ENCODE measurements around the gene KRTAP5-6. TPM values are rescaled to one million over a fixed set of nuclear protein-coding genes. Genes with fewer than 3 reads are reported as not detected.

Gene KRTAP5-6
- total RNA-seq, 1 experiment from 2014 or later = not detected

DNA sequence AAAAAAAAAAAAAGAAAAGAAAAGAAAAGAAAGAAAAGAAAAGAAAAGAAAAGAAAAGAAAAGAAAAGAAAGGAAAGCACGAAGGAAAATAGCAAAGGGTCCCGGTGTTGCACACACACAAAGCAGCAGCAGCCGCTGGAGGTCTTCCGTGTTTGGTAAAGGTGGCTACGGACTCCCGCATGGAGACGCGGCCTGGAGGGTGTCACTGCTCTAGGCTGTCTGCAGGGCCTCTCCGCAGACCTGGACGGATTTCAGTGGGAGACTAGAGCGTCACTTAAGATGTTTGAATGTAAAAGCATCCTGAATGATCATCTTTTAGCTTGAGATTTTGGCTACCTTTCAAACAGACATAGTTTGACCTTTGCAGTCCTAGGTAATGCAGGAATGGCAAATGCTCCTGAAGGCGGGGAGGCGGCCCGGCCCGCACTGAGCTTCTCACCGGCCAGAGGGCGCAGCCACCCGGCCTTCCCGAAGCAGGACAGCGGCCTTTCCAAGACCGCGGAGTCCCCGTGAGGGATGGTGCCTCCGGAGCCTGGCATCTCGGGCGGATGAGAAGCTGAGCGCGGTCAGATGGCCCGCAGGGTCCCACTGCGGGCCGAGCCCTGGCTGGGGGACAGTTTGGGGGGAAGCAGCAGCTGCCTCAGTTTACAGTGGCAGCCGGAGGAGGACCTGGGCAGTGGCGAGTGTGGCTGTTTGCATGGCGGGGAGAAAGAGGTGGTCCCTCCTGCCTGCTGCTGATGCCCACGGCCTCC, 48.9 kb upstream of the KRTAP5-6 start (continued):
- TF ChIP-seq, protein P1, sequence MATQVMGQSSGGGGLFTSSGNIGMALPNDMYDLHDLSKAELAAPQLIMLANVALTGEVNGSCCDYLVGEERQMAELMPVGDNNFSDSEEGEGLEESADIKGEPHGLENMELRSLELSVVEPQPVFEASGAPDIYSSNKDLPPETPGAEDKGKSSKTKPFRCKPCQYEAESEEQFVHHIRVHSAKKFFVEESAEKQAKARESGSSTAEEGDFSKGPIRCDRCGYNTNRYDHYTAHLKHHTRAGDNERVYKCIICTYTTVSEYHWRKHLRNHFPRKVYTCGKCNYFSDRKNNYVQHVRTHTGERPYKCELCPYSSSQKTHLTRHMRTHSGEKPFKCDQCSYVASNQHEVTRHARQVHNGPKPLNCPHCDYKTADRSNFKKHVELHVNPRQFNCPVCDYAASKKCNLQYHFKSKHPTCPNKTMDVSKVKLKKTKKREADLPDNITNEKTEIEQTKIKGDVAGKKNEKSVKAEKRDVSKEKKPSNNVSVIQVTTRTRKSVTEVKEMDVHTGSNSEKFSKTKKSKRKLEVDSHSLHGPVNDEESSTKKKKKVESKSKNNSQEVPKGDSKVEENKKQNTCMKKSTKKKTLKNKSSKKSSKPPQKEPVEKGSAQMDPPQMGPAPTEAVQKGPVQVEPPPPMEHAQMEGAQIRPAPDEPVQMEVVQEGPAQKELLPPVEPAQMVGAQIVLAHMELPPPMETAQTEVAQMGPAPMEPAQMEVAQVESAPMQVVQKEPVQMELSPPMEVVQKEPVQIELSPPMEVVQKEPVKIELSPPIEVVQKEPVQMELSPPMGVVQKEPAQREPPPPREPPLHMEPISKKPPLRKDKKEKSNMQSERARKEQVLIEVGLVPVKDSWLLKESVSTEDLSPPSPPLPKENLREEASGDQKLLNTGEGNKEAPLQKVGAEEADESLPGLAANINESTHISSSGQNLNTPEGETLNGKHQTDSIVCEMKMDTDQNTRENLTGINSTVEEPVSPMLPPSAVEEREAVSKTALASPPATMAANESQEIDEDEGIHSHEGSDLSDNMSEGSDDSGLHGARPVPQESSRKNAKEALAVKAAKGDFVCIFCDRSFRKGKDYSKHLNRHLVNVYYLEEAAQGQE (IDR thresholded peaks at IDR 0.05; ENCODE audit: low read depth) = no peak
- TF ChIP-seq POLR2A (IDR thresholded peaks at IDR 0.05; ENCODE audit: borderline replicate concordance, extremely low read depth, insufficient read depth, insufficient read length) (no peak), SRF (IDR thresholded peaks at IDR 0.05; ENCODE audit: low read depth) (no peak), EGR1 (IDR thresholded peaks at IDR 0.05; ENCODE audit: low read depth) (no peak), YY1 (IDR thresholded peaks at IDR 0.05; ENCODE audit: extremely low read depth, insufficient replicate concordance, low read depth, low read length) (no peak), SP1 (IDR thresholded peaks at IDR 0.05; ENCODE audit: low read depth) (no peak), ELF1 (IDR thresholded peaks at IDR 0.05; ENCODE audit: borderline replicate concordance, low read depth) (no peak)
- TF ChIP-seq, protein P2, sequence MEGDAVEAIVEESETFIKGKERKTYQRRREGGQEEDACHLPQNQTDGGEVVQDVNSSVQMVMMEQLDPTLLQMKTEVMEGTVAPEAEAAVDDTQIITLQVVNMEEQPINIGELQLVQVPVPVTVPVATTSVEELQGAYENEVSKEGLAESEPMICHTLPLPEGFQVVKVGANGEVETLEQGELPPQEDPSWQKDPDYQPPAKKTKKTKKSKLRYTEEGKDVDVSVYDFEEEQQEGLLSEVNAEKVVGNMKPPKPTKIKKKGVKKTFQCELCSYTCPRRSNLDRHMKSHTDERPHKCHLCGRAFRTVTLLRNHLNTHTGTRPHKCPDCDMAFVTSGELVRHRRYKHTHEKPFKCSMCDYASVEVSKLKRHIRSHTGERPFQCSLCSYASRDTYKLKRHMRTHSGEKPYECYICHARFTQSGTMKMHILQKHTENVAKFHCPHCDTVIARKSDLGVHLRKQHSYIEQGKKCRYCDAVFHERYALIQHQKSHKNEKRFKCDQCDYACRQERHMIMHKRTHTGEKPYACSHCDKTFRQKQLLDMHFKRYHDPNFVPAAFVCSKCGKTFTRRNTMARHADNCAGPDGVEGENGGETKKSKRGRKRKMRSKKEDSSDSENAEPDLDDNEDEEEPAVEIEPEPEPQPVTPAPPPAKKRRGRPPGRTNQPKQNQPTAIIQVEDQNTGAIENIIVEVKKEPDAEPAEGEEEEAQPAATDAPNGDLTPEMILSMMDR (IDR thresholded peaks at IDR 0.05 in 2 of 3, conservative IDR thresholded peaks at IDR 0.05 in 1 of 3; ENCODE audit: borderline replicate concordance in 1 of 3, insufficient read depth in 1 of 3, low read depth in 2 of 3, low read length in 2 of 3) = no peak
